PC-3 (cell line): ENCODE results near the gene BAIAP3.

ENCODE experiments used
- EZH2 ChIP-seq: fragments of 300-600 bp; sonication (generic); IDR thresholded peaks from one replicate; pipeline ENCODE4 v1.6.1; 2017; ENCODE audit warnings: antibody characterized with exemption, mild to moderate bottlenecking, low read length; ENCODE audit not compliant: unreplicated experiment
- EZH2phosphoT487 ChIP-seq: fragments of 300-600 bp; sonication (generic); IDR thresholded peaks from 2 replicates; pipeline ENCODE4 v1.6.1; 2018; ENCODE audit warnings: mild to moderate bottlenecking, antibody characterized with exemption, low read length, borderline replicate concordance
- TF ChIP-seq, protein P1 (sequence below): fragments of 300-600 bp; sonication (generic); conservative IDR thresholded peaks from 2 replicates; pipeline ENCODE4 v1.5.1; 2017; ENCODE audit warnings: antibody characterized with exemption, low read depth, mild to moderate bottlenecking, low read length

DNA sequence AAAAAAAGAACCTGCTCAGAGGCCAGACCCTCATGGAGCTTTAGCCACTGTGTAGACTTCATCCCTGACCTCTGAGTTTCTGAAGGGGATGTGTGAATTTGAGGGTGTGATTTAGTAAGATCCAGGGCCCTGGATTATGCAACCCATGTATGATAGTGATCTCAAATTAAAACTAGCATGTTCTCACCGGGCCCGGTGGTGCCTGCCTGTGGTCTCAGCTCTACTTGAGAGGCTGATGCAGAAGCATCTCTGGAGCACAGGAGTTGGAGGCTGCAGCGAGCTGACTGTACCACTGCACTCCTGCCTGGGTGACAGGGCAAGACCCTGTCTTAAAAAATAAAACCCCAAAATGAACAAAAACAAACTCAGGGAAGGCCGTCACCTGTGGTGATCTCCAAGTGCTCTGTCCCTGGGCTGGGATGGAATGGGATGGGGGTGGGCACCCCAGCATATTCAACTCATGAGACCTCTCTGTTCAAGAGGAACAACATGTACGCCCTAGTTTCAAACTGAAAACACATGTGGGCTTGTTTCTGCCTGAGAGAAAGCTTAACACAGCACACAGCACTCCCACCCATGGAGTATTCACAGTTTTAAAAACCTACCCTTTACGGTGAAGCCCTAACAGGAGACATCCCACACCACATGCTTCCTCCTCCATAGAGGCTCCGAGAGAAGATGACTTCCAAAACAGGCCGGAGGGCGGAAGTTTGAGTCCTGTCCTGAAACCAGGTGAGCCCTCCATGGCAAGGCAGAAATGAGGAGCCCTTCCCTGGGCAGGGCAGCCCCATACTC is 48.4 kb downstream of the BAIAP3 start:
- TF ChIP-seq EZH2phosphoT487 (no peak), EZH2 (no peak)
- TF ChIP-seq, protein P1, sequence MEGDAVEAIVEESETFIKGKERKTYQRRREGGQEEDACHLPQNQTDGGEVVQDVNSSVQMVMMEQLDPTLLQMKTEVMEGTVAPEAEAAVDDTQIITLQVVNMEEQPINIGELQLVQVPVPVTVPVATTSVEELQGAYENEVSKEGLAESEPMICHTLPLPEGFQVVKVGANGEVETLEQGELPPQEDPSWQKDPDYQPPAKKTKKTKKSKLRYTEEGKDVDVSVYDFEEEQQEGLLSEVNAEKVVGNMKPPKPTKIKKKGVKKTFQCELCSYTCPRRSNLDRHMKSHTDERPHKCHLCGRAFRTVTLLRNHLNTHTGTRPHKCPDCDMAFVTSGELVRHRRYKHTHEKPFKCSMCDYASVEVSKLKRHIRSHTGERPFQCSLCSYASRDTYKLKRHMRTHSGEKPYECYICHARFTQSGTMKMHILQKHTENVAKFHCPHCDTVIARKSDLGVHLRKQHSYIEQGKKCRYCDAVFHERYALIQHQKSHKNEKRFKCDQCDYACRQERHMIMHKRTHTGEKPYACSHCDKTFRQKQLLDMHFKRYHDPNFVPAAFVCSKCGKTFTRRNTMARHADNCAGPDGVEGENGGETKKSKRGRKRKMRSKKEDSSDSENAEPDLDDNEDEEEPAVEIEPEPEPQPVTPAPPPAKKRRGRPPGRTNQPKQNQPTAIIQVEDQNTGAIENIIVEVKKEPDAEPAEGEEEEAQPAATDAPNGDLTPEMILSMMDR: no peak
